Heart right ventricle (tissue), 16 donors: ENCODE data around the gene QRICH2. TPM values are rescaled to one million over a fixed set of nuclear protein-coding genes. Genes with fewer than 3 reads are reported as not detected.

Experiments used
- ATAC-seq, 8 donors: fragments of 200-7000 bp; cut with Tn5 transposase; one replicate each; pipeline ENCODE4 v1.9.1; 2020; ENCODE audit warnings: mild to moderate bottlenecking in 8 of 8, moderate library complexity in 8 of 8, moderate number of reproducible peaks in 1 of 8
- DNase-seq, 2 donors: peaks; one replicate each; pipeline ENCODE4 v3.0.0-alpha.2; 2020
- H3K27ac ChIP-seq, 10 donors: fragments of 200-600 bp; sonication (generic) in 2 of 10; one replicate each; pipeline versions ENCODE4 v1.5.0 to v1.8.0; 2020 to 2022; ENCODE audit warnings: mild to moderate bottlenecking in 3 of 10
- H3K27me3 ChIP-seq, 7 donors: fragments of 200-600 bp; one replicate each; pipeline ENCODE4 v1.8.0; 2021 to 2022; ENCODE audit warnings: mild to moderate bottlenecking in 2 of 7
- H3K36me3 ChIP-seq, 9 donors: fragments of 200-600 bp; sonication (generic) in 1 of 9; one replicate each; pipeline versions ENCODE4 v1.5.0 to v1.8.0; 2020 to 2022; ENCODE audit warnings: mild to moderate bottlenecking in 2 of 9
- H3K4me1 ChIP-seq, 9 donors: fragments of 200-600 bp; sonication (generic) in 1 of 9; one replicate each; pipeline versions ENCODE4 v1.5.0 to v1.8.0; 2020 to 2022; ENCODE audit warnings: mild to moderate bottlenecking in 4 of 9
- H3K4me3 ChIP-seq, 10 donors: fragments of 200-600 bp; sonication (generic) in 2 of 10; one replicate each; pipeline versions ENCODE4 v1.5.0 to v1.8.0; 2020 to 2022; ENCODE audit warnings: mild to moderate bottlenecking in 7 of 10, moderate library complexity in 2 of 10
- H3K9me3 ChIP-seq, 11 donors: fragments of 200-600 bp in 10 of 11; sonication (generic) in 2 of 11; one replicate each; pipeline versions ENCODE4 v1.5.0 to v1.8.0; 2013 to 2022; ENCODE audit warnings: mild to moderate bottlenecking in 2 of 11, control low read depth in 1 of 11, moderate library complexity in 1 of 11
- WGBS, 2 donors: extraction: QIAGEN DNeasy Blood & Tissue Kit; methylation state at CpG; one replicate each; pipeline ENCODE4 v1.1.7; 2013; ENCODE audit warnings: inconsistent platforms in 1 of 2; 5-methylcytosine and 5-hydroxymethylcytosine counted together
- intact Hi-C, 10 donors: fragments of 100-400 bp; cut with DNase I; formaldehyde crosslinking; loops; one replicate each; pipeline versions ENCODE4 v1.11.1 to v1.14.2; 2022
- polyA plus RNA-seq, 2 donors: library from polyadenylated mRNA; stranded (reverse); fragments of 200-250 nt; gene quantifications; one replicate each; pipeline ENCODE4 v1.2.3, GENCODE V29; 2013
- total RNA-seq, 10 donors: library from RNA; stranded (reverse); fragmentation: NEBNext Ultra II Directional in 3 of 10; extraction: Animal tissue kit (Norgen Biotek cat#: 25700) in 3 of 10; gene quantifications; one replicate each; pipeline versions ENCODE4 v1.2.1 to v1.2.4, GENCODE V29; 2021 to 2023
- TF ChIP-seq, protein P1 (sequence below), 9 donors: fragments of 200-600 bp; sonication (generic) in 2 of 9; IDR thresholded peaks; one replicate each; pipeline versions ENCODE4 v1.5.0 to v1.8.0; 2021 to 2022; ENCODE audit warnings: antibody characterized with exemption in 9 of 9, mild to moderate bottlenecking in 5 of 9, moderate library complexity in 1 of 9
- donor health status: Arrhythmogenic right ventricular cardiomyopathy.
- donor health status: ischemic (EF 13 %, LVEDD 7.1; RV severe dilation, severe dysfunction).
- donor health status: healthy with polysubstance abuse.
- donor health status: DM: no; HTN: yes; CAD: no.
- donor health status: DM: no; HTN: no; CAD: no.
- donor health status: ischemic (EF 25% LVEDD 6.9; RV normal size, moderate dysfunction).
- donor health status: ischemic (EF 25% LVEDD 5.7; RV mildly dilated, moderate dysfunction).
- donor health status: healthy.
- donor health status: DM: yes; HTN: yes; CAD: no.
- donor health status: Ischemic cardiomyopathy.
- donor health status: ischemic (EF 35%, LVEDD 5.7; RV mildly dilated, moderate dysfunction).
- donor health status: nonischemic (EF 11% LVEDD 7.7; RV severe dilation, severe dysfunction).
- donor health status: DM: yes; HTN: yes; CAD: no.
- donor health status: PGD.
- donor health status: ischemic (EF 29% LVEDD 5.4; RV normal size, mild dysfunction).
- donor health status: nonischemic (EF 23%, LVEDD 6.1; RV moderate dilation, normal function).

Gene QRICH2
- total and polyA plus RNA-seq, 12 donors: 0.98 to 8.9 (median 2.0) TPM

DNA sequence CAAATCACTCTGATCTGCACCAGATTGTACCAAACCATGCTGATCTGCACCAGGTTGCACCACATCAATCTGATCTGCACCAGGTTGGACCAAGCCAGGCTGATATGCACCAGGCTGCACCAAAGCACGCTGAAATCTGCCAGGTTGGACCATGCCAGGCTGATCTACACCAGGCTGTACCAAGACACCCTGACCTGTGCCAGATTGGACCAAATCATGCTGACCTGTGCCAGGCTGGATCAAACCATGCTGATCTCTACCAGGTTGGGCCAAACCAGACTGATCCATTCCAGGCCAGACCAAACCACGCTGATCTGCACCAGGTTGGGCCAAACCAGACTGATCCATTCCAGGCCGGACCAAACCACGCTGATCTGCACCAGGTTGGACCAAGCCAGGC is 15.5 kb downstream of the QRICH2 start:
- no peak overlapping the region for H3K27ac ChIP-seq
- intact Hi-C loops: loop anchor here in 6 of 10 donors (10.0 kb wide), 2 partner anchors 278 to 388 kb away; partner anchors contain the start of gene MRPL38 (in 1 of the 6)
- no peaks in the 10 kb centered on the region for H3K27me3 ChIP-seq
- peaks cover 0 to 26% (median 0%) of the 10 kb centered on the region in 9 donors for H3K36me3 ChIP-seq
- no peak overlapping the region for H3K4me3 ChIP-seq
- H3K9me3 ChIP-seq: no peaks in the 10 kb centered on the region
- TF ChIP-seq, protein P1, sequence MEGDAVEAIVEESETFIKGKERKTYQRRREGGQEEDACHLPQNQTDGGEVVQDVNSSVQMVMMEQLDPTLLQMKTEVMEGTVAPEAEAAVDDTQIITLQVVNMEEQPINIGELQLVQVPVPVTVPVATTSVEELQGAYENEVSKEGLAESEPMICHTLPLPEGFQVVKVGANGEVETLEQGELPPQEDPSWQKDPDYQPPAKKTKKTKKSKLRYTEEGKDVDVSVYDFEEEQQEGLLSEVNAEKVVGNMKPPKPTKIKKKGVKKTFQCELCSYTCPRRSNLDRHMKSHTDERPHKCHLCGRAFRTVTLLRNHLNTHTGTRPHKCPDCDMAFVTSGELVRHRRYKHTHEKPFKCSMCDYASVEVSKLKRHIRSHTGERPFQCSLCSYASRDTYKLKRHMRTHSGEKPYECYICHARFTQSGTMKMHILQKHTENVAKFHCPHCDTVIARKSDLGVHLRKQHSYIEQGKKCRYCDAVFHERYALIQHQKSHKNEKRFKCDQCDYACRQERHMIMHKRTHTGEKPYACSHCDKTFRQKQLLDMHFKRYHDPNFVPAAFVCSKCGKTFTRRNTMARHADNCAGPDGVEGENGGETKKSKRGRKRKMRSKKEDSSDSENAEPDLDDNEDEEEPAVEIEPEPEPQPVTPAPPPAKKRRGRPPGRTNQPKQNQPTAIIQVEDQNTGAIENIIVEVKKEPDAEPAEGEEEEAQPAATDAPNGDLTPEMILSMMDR (IDR thresholded peaks at IDR 0.05): no peak
- H3K4me1 ChIP-seq: peaks cover 0 to 16% (median 6%) of the 10 kb centered on the region in 9 donors
- 70 to 86% methylated on average over 4 of the region's 4 CpGs for WGBS, 2 donors
- DNase-seq (no peak), ATAC-seq (peak in 2 of 8 donors; percentile 6 to 29)

DNA sequence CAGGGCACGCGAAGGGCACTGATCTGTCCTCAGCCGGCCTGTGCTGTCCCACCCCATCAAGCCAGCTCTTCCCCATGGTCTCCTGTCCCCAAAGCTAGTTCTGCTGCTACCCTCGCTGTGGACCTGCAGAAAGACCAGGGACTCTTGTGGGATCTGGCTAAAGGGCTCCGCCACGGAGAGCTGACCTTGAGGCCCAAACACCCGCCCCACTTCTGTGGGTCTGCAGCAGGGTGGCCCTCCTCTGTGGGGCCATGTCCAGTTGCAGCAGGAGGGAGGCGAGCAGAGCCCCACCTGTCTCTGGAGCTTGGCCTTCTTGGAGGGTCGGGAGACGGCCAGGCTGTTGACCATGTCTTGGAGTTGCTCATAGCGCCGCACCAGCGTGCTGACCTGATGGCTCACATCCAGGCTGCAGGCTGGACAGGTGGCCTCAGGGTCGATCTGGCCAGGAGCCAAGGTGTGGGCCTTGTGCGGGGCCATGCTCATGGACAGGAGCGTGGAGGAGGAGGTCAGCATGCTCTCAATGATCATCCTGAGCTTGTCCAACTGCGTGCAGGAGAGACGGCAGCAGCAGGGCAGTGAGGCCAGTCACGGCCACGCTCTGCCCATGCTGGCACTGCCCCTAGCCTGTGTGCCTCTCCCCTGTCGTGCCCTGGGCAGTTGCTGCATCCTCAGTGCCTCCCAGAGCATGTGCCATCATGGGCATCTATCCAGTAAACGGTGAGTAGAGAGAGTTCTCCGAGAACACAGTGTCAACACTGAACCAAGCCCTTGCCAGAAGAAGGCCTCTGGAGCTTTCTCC is 26.3 kb downstream of the QRICH2 start:
- intact Hi-C loops: loop anchor here in 2 of 10 donors (2.0 kb wide), 1 partner anchor 161 kb away; no protein-coding TSS in a partner anchor
- 81 to 85% methylated on average over 23 of the region's 23 CpGs for WGBS, 2 donors
- TF ChIP-seq, protein P1 (IDR thresholded peaks at IDR 0.05): no peak
- Histone ChIP-seq H3K4me3 (no peak overlapping the region), H3K27me3 (no peaks in the 10 kb centered on the region), H3K9me3 (no peaks in the 10 kb centered on the region), H3K36me3 (no peaks in the 10 kb centered on the region), H3K27ac (no peak overlapping the region), H3K4me1 (peaks cover 0 to 20% (median 5%) of the 10 kb centered on the region in 9 donors)
- ATAC-seq (peak in 5 of 8 donors; percentile 19 to 74 (median 41)), DNase-seq (no peak)

DNA sequence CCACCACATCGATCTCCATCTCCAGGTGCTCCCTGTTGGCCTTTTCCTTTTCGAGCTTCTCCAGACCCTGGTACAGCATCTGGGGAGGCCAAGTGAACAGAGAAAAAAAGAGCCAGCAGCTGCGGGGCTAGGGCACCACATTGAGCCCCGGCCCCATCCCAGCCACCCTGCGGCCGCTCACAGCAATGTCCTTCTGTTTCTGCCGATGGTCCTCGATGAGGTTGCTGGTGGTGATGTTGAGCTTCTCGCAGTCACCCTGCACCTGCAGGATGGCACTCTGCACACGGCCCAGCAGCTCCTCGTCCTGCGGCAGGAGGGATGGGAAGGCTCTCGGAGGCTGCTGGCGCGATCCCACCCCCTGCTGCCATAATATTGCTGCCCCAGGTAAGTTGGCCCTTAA is 27.4 kb downstream of the QRICH2 start:
- no peak for DNase-seq
- Histone ChIP-seq H3K4me3 (no peak overlapping the region), H3K27me3 (no peaks in the 10 kb centered on the region), H3K4me1 (peaks cover 0 to 20% (median 5%) of the 10 kb centered on the region in 9 donors), H3K36me3 (no peaks in the 10 kb centered on the region), H3K27ac (no peak overlapping the region), H3K9me3 (no peaks in the 10 kb centered on the region)
- intact Hi-C loops: loop anchor here in 3 of 10 donors (1.0 to 2.0 kb wide), 2 partner anchors 160 kb away; no protein-coding TSS in a partner anchor
- no peak for ATAC-seq
- WGBS, 2 donors: 95 to 96% methylated on average over 15 of the region's 15 CpGs
- TF ChIP-seq, protein P1 (IDR thresholded peaks at IDR 0.05): no peak

DNA sequence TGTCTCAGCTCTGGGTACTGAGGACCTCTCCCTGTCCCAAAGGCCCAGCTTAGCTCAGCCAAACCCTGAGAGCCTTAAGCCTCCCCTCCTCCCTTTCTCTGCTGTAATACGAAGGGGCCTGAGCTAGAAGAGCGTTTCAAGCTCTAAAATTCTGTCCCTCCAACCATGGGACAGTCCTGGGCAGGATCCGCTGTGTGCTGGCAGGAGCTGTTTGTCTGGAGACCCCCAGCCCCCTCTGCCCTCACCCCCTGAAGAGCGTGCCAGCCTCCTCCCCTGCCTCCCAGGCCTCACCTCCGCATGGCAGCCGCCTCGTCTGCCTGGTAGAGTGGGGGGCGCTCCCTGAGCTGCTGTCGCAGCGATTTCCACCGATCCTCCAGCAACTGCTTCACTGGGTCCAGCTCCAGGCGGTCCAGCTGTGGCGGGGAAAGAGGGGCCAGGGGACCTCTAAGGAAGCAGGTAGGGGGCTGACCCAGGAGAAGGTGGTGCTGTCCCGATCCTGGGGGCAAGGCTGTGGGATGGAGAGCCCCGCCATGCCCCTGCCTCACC is 28.3 kb downstream of the QRICH2 start:
- DNase-seq (no peak), ATAC-seq (no peak)
- no peaks in the 10 kb centered on the region for H3K36me3 ChIP-seq
- H3K27me3 ChIP-seq: no peaks in the 10 kb centered on the region
- H3K4me1 ChIP-seq: peaks cover 0 to 23% (median 5%) of the 10 kb centered on the region in 9 donors
- TF ChIP-seq, protein P1 (IDR thresholded peaks at IDR 0.05): peak in 4 of 9 donors; percentile 1 to 30 (median 2)
- H3K27ac ChIP-seq: no peak overlapping the region
- WGBS, 2 donors: 86 to 89% methylated on average over 15 of the region's 15 CpGs
- intact Hi-C loops: loop anchor here (1.0 to 10.0 kb wide), 11 partner anchors 38 to 265 kb away; partner anchors contain the start of gene RNF157 (in 1 of the 10)
- H3K9me3 ChIP-seq: no peaks in the 10 kb centered on the region
- peak overlapping the region in 1 of 10 donors; percentile 19 for H3K4me3 ChIP-seq
